Progenitor cell of endocrine pancreas (in vitro differentiated cells): ENCODE data around the gene HUWE1. TPM values are rescaled to one million over a fixed set of nuclear protein-coding genes. Genes with fewer than 3 reads are reported as not detected.

ENCODE experiments used
- DNase-seq: peaks from one replicate; pipeline ENCODE4 v3.0.0; 2021; ENCODE audit warnings: low spot score; ENCODE audit not compliant: unreplicated experiment
- H3K27ac Mint-ChIP-seq: 2 replicates; pipeline ENCODE4 v1.8.0; 2021; ENCODE audit warnings: mild to moderate bottlenecking, moderate library complexity, mixed read lengths
- H3K27me3 Mint-ChIP-seq: 2 replicates; pipeline ENCODE4 v1.8.0; 2021; ENCODE audit warnings: mixed read lengths
- H3K36me3 Mint-ChIP-seq: 2 replicates; pipeline ENCODE4 v1.8.0; 2022; ENCODE audit warnings: mixed read lengths; ENCODE audit not compliant: insufficient read depth
- H3K4me1 Mint-ChIP-seq: 2 replicates; pipeline ENCODE4 v1.8.0; 2021; ENCODE audit warnings: low read depth, mixed read lengths
- H3K4me3 Mint-ChIP-seq: 2 replicates; pipeline ENCODE4 v1.8.0; 2021; ENCODE audit warnings: low read depth, mild to moderate bottlenecking, moderate library complexity, mixed read lengths
- H3K9me3 Mint-ChIP-seq: 2 replicates; pipeline ENCODE4 v1.8.0; 2021; ENCODE audit warnings: low read depth, mixed read lengths
- total RNA-seq: library from RNA; stranded (reverse); gene quantifications from 2 replicates; pipeline ENCODE4 v1.2.1, GENCODE V29; 2021
- TF ChIP-seq, protein P1 (sequence below): fragments of 200-600 bp; sonication (generic); IDR thresholded peaks from one replicate; pipeline ENCODE4 v1.5.0; 2021; ENCODE audit warnings: antibody characterized with exemption, mild to moderate bottlenecking; ENCODE audit not compliant: unreplicated experiment

The HUWE1 gene
- total RNA-seq, 1 donor from 2014 or later, result 298 TPM

DNA sequence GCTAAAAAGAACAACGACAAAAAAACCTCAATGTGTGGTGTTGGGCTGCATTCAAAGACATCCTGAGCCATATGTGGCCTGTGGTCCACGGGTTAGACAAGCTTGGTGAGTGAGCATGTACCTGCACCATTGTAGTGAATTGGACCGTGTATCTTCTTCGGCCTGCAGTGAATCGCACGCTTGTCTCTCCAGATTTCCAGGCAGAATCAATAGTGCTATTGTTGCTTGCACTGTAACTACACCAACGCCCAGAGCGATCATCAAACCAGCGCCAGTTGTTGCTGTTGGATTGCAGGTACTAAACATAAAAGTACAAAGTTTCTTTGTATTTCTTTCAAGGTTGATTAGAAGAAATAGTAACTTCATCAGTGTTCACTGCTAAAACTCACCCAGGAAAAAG lies 101.6 kb downstream of the HUWE1 start:
- no peak for DNase-seq
- Mint-ChIP-seq H3K27ac (no peak overlapping the region), H3K9me3 (peaks cover 13% of the 10 kb centered on the region), H3K27me3 (no peaks in the 10 kb centered on the region), H3K4me1 (no peaks in the 10 kb centered on the region), H3K36me3 (peaks cover 45% of the 10 kb centered on the region), H3K4me3 (no peak overlapping the region)
- TF ChIP-seq, protein P1, sequence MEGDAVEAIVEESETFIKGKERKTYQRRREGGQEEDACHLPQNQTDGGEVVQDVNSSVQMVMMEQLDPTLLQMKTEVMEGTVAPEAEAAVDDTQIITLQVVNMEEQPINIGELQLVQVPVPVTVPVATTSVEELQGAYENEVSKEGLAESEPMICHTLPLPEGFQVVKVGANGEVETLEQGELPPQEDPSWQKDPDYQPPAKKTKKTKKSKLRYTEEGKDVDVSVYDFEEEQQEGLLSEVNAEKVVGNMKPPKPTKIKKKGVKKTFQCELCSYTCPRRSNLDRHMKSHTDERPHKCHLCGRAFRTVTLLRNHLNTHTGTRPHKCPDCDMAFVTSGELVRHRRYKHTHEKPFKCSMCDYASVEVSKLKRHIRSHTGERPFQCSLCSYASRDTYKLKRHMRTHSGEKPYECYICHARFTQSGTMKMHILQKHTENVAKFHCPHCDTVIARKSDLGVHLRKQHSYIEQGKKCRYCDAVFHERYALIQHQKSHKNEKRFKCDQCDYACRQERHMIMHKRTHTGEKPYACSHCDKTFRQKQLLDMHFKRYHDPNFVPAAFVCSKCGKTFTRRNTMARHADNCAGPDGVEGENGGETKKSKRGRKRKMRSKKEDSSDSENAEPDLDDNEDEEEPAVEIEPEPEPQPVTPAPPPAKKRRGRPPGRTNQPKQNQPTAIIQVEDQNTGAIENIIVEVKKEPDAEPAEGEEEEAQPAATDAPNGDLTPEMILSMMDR, result no peak

DNA sequence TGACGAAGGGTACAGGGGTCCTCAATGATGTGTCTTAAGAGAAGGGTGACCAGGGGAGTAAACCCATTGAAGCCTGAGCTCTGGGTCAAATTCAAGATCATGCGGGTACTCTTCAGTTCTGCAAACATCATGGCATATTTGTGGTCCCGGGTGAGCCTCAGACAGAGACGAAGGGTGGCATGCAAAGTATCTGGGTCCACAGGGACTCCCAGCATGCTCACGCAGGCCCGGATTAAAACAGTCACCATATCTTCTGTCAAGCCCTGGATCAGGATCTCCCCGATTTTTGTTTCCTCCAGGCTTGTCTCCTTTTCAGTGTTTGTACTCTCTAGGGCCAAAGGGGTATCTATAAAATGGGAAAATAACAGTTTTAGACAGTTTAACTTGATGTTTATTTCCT lies 102.9 kb downstream of the HUWE1 start:
- Mint-ChIP-seq H3K27me3 (no peaks in the 10 kb centered on the region), H3K9me3 (peaks cover 8% of the 10 kb centered on the region), H3K27ac (no peak overlapping the region), H3K36me3 (peaks cover 40% of the 10 kb centered on the region), H3K4me3 (no peak overlapping the region), H3K4me1 (no peaks in the 10 kb centered on the region)
- no peak for DNase-seq
- TF ChIP-seq, protein P1, result no peak

DNA sequence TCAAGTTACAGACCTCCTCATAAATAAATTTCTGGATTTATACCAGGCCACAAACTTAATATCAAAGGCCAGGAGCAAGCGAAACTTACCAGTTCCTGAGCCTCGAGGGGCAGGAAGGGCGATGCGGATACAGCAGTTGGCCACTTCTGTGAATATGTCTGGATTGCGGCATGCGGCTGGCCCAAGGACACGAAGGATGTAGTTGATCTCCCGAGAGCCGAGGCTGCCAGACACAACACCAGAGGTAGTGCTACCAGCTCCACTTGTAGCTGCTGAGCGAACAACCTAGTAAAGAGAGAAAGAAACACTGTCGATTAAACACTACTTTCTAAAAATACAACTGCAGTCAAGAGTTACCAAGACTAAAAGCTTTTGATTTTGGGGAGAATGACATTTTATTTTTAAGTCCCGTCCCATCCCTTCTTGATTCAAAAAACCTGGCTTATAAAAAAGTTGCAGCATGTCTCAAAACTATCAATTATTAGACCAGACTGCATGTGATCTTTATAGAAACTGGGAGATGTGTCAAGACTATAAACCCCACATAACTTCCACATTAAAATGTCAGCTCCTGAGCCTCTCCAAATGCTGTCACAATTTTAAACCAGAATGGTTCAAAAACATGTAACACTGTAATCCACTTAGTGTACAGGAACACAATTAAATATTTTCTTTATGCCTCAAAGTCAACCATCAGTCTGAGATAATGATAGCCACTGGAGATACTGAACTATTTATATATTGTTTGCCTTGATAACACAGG lies 105.6 kb downstream of the HUWE1 start:
- no peak overlapping the region for H3K4me3 Mint-ChIP-seq
- no peak for DNase-seq
- H3K27ac Mint-ChIP-seq, result no peak overlapping the region
- TF ChIP-seq, protein P1, result no peak
- no peaks in the 10 kb centered on the region for H3K27me3 Mint-ChIP-seq
- H3K9me3 Mint-ChIP-seq, result peaks cover 12% of the 10 kb centered on the region
- peaks cover 38% of the 10 kb centered on the region for H3K36me3 Mint-ChIP-seq
- no peaks in the 10 kb centered on the region for H3K4me1 Mint-ChIP-seq

DNA sequence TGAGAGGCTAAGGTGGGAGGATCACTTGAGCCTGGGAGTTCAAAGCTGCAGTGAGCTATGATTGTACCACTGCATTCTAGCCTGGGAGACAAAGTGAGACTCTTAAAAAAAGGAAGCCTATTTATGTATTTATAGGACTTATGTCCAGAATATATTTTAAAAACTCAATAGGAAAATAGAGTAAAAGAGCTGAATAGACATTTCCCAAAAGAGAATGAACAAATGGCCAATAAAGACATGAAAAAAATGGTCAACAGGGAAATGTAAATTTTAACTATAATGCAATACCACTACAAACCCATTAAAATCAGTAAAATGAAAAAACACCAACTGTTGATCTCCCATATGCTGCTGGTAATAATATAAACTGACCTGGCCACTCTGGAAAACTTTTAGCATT lies 115.0 kb downstream of the HUWE1 start:
- Mint-ChIP-seq H3K27ac (no peak overlapping the region), H3K36me3 (peaks cover 18% of the 10 kb centered on the region), H3K4me1 (no peaks in the 10 kb centered on the region), H3K27me3 (no peaks in the 10 kb centered on the region), H3K4me3 (no peak overlapping the region), H3K9me3 (peaks cover 8% of the 10 kb centered on the region)
- DNase-seq, result no peak
- TF ChIP-seq, protein P1, result no peak

DNA sequence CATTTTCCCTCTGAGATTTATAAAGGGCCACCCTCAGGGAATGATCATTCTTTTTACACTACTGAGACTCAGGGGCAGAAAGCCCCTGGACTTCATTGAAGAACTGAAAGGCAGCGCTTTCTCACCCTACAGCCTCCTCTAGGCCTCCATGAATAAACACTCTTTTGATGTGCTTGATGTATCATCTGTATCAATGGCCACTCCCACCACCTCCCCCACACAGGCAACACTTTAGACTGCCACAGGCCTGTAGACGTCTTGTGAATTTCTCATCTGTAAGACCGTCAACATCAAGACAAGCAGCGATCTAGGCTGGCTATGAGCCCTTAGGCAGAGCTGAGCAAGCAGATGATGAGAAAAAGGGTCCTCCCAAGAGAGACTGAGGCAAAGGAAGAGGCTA lies 123.2 kb downstream of the HUWE1 start:
- Mint-ChIP-seq H3K4me3 (no peak overlapping the region), H3K4me1 (no peaks in the 10 kb centered on the region), H3K27ac (no peak overlapping the region), H3K36me3 (peaks cover 26% of the 10 kb centered on the region), H3K27me3 (no peaks in the 10 kb centered on the region), H3K9me3 (peaks cover 16% of the 10 kb centered on the region)
- DNase-seq, result no peak
- TF ChIP-seq, protein P1, result no peak
